Effector memory CD4-positive, alpha-beta T cell (primary cell): ENCODE measurements around the gene GSTM5.
"Not testable (repeated sequence)": the region's sequence is repeated elsewhere in the genome, so short reads cannot be mapped to it uniquely, and the experiment has no call there.

Experiments
- DNase-seq, 3 donors: peaks; one replicate each; pipeline ENCODE4 v3.0.0-alpha.2; 2020
- H3K27ac ChIP-seq: 2 replicates; pipeline ENCODE4 v1.7.0; 2013; ENCODE audit warnings: mild to moderate bottlenecking, low read length, moderate library complexity; ENCODE audit not compliant: insufficient read depth, poor library complexity, severe bottlenecking
- H3K27me3 ChIP-seq: replicated peaks from 2 replicates; pipeline ENCODE4 v1.7.0; 2013; ENCODE audit warnings: mild to moderate bottlenecking, low read length; ENCODE audit not compliant: insufficient read depth, control insufficient read depth, poor library complexity, severe bottlenecking
- H3K36me3 ChIP-seq: 2 replicates; pipeline ENCODE4 v1.7.0; 2013; ENCODE audit warnings: mild to moderate bottlenecking, low read length, moderate library complexity; ENCODE audit not compliant: control insufficient read depth, insufficient read depth
- H3K4me1 ChIP-seq: 2 replicates; pipeline ENCODE4 v1.7.0; 2013; ENCODE audit warnings: low read length, mild to moderate bottlenecking; ENCODE audit not compliant: control insufficient read depth, insufficient read depth, poor library complexity, severe bottlenecking
- H3K4me3 ChIP-seq: 2 replicates; pipeline ENCODE4 v1.7.0; 2013; ENCODE audit warnings: low read length, low read depth, mild to moderate bottlenecking; ENCODE audit not compliant: insufficient read depth, poor library complexity, severe bottlenecking
- H3K9me3 ChIP-seq: 2 replicates; pipeline ENCODE4 v1.7.0; 2013; ENCODE audit warnings: mild to moderate bottlenecking, low read length, moderate library complexity; ENCODE audit not compliant: control insufficient read depth
- total RNA-seq, 3 donors: gene quantifications; one replicate each; lab custom pipeline; 2026; lab: John Stamatoyannopoulos, UW

The GSTM5 gene
- 0 to 0.19 (median 0.09) reads per million in 3 donors for total RNA-seq

- DNase-seq, H3K4me1 ChIP-seq, H3K36me3 ChIP-seq, H3K27ac ChIP-seq, H3K9me3 ChIP-seq, H3K27me3 ChIP-seq, H3K4me3 ChIP-seq: not testable (repeated sequence)
Measured at GRCh38 chr1:109711593-109712320, at the start of gene GSTM5. TSS of gene GSTM5 (plus strand) at chr1:109712251. CDS start at chr1:109712313, 62 bp downstream.

DNA sequence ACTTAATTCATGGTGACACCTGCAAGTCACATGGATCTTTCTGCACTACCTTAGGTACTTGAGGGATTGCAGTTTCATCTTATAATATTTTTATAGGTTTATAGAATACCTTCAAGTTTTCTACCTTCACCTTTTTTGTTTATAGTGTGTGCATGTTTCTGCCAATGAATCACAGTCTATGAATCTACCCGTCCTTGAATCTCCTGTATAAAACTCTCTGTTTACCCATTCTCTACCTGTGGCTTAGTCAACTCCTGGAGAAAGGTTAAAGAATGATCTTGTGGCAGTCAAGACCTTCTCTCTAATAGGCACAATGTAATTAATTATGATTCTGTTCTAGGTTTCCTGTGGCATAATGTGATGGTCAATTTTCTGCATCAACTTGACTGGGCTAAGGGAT, 47.4 kb upstream of the GSTM5 start:
- DNase-seq = no peak
- Histone ChIP-seq H3K9me3 (no peaks in the 10 kb centered on the region), H3K27me3 (no peaks in the 10 kb centered on the region)

DNA sequence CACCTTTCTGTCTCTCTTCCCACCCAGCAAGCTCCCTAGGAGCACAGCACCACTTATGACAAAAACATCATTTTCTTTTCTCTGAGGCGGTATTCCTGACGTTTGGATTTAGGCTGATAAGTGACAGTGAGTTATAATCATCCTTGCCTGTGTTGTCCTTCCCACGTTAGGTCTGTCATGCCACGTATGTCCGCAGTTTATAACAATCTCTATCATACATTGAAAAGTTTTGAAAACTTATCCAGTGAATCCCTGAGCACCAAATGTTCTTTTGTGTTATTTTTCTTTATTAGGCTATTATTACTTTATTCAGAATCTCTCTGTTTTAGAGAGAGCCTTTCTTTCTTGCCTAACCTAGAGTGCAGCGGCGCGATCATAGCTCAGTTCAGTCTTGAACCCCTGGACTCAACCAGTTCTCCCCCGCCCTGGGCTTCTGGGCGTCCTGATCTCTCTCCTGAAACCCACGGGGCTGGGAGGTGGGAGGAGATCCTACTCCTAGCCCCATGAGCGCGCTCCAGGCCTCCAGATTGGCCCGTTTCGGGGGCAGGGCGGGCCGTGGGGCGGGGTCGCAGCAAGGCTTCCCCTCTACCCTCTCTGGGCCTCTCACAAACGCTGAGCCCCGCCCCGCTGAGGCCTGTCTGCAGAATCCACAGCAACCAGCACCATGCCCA, 44.5 kb upstream of the GSTM5 start, which contains the start of gene GSTM2:
TSS of gene GSTM2 (plus strand) at position 606 of the 671 bp plus-strand sequence. CDS start at position 665, 59 bp downstream.
- Histone ChIP-seq H3K9me3 (no peaks in the 10 kb centered on the region), H3K4me1 (peaks cover 11% of the 10 kb centered on the region), H3K27me3 (no peaks in the 10 kb centered on the region), H3K36me3 (no peaks in the 10 kb centered on the region), H3K4me3 (peak within 1 kb of the TSS; percentile 45), H3K27ac (no peak within 1 kb of the TSS)
- peak; percentile 38 to 61 (median 54) for DNase-seq

More for the DNA sequence above, 47.4 kb upstream of the GSTM5 start:
- Histone ChIP-seq H3K27ac (no peak overlapping the region), H3K4me1 (peaks cover 11% of the 10 kb centered on the region), H3K4me3 (no peak overlapping the region), H3K36me3 (no peaks in the 10 kb centered on the region)

DNA sequence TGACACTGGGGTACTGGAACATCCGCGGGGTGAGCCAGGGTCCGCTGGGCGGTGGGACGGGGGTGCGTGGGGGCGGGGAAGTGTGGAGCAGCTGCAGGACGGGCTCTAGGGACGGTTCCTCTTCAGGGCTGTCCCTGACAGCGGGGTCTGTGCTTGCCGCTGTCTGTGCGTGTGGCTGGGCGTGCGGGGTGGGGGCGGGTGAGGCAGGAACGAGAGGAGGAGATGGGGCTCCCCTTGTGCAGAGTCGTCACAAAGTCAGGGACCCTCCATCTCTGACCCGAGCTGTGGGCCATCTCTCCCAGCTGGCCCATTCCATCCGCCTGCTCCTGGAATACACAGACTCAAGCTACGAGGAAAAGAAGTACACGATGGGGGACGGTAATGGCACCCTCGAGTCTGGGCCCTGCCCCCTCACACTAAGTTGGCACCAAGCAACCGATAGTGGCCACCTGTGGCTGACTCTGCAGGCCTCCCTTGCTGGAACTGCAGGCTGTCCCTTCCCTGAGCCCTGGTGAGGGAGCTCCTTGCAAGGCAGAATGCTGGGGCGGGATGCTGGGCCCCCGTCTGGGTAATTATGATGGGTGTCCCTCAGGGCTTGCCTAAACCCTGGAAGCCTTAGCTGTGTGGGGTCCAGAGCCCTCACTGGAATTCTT, 43.8 kb upstream of the GSTM5 start:
- H3K27ac ChIP-seq = no peak overlapping the region
- no peak for DNase-seq

DNA sequence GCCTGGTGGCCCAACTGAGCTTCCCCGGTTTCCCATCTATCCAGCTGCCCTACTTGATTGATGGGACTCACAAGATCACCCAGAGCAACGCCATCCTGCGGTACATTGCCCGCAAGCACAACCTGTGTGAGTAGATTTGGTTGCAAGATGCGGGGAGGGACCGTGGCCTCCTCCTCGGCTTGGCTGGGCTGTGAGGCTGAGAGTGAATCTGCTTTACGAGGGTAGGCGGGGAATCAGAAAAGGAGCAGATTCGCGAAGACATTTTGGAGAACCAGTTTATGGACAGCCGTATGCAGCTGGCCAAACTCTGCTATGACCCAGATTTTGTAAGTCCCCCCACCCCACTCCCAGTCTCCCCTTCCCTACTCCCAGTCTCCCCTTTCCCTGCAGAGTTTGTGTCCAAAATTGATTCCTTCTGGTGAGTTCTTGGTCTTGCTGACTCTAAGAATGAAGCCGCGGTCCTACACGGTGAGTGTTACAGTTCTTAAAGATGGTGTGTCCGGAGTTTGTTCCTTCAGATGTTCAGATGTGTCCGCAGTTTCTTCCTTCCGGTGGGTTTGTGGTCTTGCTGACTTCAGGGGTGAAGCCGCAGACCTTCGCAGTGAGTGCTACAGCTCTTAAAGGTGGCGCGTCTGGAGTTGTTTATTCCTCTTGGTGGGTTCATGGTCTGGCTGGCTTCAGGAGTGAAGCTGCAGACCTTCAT, 42.7 kb upstream of the GSTM5 start:
- DNase-seq = no peak
- Histone ChIP-seq H3K27ac (no peak overlapping the region), H3K4me1 (peaks cover 11% of the 10 kb centered on the region)

More for the DNA sequence above, 43.8 kb upstream of the GSTM5 start:
- H3K27me3 ChIP-seq = no peaks in the 10 kb centered on the region
- peaks cover 11% of the 10 kb centered on the region for H3K4me1 ChIP-seq
- H3K36me3 ChIP-seq = no peaks in the 10 kb centered on the region
- no peaks in the 10 kb centered on the region for H3K9me3 ChIP-seq
- H3K4me3 ChIP-seq = peak overlapping the region; percentile 45

DNA sequence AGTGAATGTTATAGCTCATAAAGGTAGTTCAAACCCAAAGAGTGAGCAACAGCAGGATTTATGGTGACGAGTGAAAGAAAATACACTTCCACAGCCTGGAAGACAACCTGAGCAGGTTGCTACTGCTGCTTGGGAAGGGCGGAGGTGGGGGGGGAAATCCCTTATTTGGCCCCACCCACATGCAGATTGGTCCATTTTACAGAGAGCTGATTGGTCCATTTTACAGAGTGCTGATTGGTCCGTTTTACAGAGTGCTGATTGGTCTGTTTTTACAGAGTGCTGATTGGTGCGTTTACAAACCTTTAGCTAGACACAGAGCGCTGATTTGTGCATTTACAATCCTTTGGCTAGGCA, 42.1 kb upstream of the GSTM5 start:
- not testable (repeated sequence) for H3K27ac ChIP-seq, DNase-seq
- peaks cover 11% of the 10 kb centered on the region for H3K4me1 ChIP-seq

More for the DNA sequence above, 42.7 kb upstream of the GSTM5 start:
- Histone ChIP-seq H3K4me3 (no peak overlapping the region), H3K36me3 (no peaks in the 10 kb centered on the region), H3K9me3 (no peaks in the 10 kb centered on the region), H3K27me3 (no peaks in the 10 kb centered on the region)

DNA sequence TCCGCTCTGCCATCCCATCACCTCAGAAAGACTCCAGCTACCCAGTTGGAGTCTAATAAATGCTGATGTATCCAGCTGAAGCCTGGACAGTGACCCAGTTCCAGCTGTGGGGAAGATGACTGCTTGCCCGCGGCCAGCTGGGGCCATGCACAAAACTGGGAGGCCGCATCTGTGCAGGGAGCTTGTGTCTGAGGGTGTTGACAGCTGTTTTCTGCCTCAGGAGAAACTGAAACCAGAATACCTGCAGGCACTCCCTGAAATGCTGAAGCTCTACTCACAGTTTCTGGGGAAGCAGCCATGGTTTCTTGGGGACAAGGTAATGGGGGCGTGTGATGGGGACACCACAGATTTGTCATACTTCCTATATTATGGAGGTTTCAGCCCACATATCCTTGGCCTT, 41.0 kb upstream of the GSTM5 start:
- no peaks in the 10 kb centered on the region for H3K27me3 ChIP-seq
- DNase-seq = no peak

More for the DNA sequence above, 42.1 kb upstream of the GSTM5 start:
- H3K4me3 ChIP-seq, H3K36me3 ChIP-seq, H3K9me3 ChIP-seq, H3K27me3 ChIP-seq: not testable (repeated sequence)

GRCh38 chr1:109673861-109674260, 38.2 kb upstream of the GSTM5 start:
- not testable (repeated sequence) for H3K4me1 ChIP-seq, H3K27ac ChIP-seq, H3K9me3 ChIP-seq, H3K4me3 ChIP-seq, H3K27me3 ChIP-seq, DNase-seq, H3K36me3 ChIP-seq

More for the DNA sequence above, 41.0 kb upstream of the GSTM5 start:
- Histone ChIP-seq H3K9me3 (no peaks in the 10 kb centered on the region), H3K4me1 (peaks cover 11% of the 10 kb centered on the region), H3K27ac (no peak overlapping the region), H3K4me3 (no peak overlapping the region), H3K36me3 (no peaks in the 10 kb centered on the region)

DNA sequence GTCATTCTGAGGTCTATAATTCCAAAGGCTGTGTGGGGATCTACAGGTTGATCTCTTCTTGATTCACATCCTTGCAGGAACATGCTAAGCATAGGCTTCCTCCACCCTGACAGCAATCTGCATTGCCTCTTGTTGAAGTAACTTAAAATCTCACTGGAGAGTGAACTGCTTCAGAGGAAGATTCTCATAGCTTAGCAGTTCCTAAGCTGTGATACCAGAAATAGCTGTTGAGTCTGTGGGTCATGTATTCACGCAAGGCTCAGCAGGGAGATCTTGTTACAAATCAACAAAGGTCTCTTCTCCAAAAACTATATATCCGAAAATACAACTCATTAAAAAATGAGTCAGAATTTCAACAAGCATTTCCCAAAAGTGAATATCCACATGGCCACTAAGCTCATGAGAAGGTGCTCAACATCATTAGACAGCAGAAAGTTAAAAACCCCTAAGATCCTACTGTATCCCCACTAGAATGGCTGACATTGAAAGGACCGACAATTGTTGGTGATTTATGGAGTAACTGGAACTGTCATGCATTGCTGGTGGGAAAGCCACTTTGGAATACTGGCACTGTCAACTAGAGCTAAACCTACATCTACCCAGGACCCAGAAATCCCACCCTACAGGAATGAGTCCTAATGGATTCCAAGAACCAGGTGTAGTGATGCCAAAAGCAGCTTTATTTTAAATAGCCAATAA, 35.2 kb upstream of the GSTM5 start:
- H3K4me1 ChIP-seq = not testable (repeated sequence)

More for the DNA sequence above, 35.2 kb upstream of the GSTM5 start:
- H3K27ac ChIP-seq, H3K36me3 ChIP-seq, H3K4me3 ChIP-seq, DNase-seq, H3K9me3 ChIP-seq, H3K27me3 ChIP-seq: not testable (repeated sequence)
